ENCODE measurements around the gene UNC119B.

UNC119B gene

DNA sequence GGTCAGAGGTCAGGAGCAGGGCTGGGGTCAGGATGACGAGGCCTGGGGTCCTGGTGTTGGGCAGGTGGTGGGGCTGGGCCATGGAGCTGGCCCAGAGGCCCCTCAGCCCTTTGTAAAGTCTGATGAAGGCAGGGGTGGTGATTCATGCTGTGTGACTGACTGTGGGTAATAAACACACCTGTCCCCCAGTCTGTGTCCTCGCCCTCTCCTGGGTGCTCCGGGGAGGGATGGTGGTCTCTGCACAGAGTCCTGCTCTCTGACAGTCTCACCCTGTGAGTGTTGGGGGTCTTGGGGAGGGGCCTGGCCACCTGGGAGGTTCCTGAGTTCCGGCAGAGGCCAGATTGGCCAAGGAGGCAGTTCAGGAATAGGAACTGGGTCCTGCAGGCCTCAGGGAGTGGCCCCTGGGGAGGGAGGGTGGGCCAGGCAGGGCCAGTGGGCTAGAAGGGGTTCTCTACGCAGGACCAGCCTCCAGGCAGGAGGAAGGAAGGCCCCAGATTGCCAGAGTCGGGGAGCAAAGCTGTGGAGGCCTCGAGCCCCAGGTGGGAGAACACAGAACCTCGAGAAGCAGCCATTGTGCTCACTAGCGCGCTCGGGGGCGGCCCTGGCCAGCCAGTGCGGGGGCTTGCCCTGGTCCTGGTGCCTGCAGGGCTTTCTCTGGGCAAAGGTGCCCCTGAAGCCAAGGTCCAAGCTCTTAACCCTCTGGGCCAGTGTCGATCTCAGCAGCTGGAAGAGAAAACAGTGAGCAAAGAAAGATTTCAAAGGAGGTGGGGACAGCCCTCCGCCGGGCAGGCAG, 29.8 kb downstream of the UNC119B start:
- no peak for DNase-seq (ENCODE audit: low read depth)

- no peak for DNase-seq (ENCODE audit: low read depth)
Measured at GRCh38 chr12:120740871-120741270, 30.6 kb downstream of the UNC119B start.

DNA sequence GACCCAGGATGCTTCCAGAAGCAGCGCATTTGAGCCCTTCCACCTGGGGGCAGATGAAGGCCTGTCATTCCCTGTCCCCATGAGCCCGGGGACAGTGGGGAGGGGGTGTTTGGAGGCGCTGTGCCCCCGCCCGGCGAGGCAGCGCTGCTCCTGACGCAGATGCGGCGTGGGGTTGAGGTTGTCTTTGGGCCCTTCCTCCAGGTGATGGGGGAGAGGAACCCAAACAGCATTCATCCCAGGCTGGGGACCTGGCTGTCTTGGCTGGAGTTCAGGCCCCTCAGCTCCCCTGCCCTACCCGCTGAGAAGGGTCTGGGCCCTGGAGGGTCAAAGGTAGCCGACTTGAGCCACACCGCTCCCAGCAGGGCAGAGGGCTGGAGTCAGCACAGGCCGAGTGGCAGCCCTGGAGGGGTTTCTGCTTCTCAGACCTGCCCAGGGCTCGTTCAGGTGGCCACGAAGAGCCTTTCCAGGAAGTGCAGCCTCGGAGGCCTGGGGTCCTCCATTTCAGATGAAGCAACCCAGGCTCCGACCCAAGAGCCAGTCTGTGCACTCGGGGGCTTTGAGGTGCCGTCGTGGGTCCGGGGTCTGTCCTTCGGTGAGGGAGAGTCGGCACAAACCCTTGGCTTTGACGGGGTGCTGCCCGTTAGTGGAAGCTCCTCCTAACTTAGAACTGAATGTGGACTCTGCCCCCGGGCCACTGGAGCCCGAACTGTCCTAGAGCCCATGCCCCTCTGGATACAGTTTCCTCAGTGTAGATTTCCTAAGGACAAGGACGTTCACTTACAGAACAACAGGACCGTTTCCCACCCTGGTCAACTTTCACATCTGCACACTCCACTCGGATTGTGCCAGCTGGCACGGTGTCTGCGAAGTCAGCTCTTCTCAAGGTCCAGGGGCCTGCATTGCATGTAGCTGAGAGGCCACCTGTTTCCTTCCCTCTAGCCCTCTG, 31.5 kb downstream of the UNC119B start:
- DNase-seq (ENCODE audit: low read depth) = no peak

DNA sequence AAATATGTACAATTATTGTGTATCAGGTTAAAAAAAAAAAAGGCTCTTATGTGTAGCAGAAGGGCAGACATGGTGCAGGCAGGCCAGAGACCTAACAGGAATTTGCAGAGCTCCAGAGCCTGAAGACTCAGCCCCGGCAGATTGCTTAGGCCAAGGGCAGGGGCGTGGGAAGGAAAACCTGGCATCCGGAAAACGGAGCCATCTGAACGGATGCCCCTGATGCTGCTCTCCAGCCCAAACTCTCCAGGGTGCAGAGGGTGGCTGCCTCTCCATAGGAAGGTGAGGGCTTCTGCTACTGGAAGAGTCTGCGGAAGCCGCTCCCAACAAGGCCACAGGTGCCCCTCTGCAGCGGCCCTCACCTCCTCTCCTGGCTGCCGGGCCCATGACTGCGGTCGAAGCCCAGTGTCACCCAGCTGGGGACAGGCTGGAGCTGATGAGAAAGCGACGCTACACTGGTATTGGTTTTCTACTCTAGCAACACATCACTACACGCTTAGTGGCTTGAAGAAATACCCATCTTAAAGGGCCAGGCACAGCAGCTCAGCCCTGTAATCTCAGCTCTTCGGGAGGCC, 34.8 kb downstream of the UNC119B start:
- DNase-seq (ENCODE audit: low read depth) = no peak

DNA sequence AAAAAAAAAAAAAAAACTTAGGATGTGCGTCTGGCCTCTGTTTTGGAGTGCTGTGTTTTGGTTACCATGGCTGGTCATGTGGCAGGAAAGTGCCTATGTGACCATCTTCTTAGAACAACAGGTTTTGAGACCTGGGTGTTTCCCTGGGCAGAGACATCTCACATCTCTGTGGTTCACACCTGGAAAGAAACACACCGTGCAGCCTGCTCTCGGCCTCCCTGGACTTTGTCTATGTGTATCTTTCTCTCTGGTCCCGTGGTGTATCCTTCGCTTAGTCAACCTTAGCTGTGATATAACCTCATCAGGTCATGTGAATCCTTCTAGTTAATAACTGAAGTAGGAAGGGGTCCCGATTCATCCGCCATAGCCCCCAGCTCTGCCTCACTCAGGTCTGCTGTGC, 38.0 kb downstream of the UNC119B start:
- DNase-seq (ENCODE audit: low read depth) = no peak

DNA sequence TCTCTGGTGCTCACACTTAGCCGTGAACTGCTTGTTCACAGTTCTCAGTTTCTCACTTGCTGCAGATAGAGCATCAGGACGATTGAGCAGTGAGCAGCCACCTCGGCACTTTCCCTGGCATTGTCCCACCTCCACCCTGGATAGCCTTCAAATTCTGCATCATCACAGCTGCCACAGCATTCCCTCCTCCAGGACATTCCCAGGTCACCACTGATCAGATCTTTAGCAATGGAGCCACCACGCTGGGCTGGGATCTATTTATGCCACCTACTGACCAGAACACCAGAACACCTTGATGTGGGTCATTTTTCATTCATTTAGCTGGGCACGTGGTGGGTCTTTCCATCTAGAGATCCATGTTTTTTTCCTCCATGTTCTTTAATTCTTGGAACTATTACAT, 39.0 kb downstream of the UNC119B start:
- no peak for DNase-seq (ENCODE audit: low read depth)

DNA sequence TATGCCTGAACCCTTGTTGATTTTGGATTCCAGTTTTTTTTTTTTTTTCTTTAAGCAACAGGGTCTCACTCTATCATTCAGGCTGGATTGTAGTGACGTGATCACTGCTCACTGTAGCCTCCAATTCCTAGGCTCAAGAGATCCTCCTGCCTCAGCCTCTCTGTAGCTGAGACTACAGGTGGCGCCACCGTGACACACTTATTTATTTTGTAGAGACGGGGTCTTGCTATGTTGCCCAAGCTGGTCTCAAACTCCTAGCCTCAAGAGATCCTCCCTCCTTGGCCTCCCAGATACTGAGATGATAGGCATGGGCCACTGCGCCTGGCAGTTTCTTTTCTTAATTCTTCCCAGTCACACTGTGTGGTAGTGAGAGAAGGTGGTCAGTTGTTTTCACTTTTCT, 40.5 kb downstream of the UNC119B start:
- no peak for DNase-seq (ENCODE audit: low read depth)

GRCh38 chr12:120751389-120751788, 41.1 kb downstream of the UNC119B start:
- DNase-seq (ENCODE audit: low read depth) = no peak

DNA sequence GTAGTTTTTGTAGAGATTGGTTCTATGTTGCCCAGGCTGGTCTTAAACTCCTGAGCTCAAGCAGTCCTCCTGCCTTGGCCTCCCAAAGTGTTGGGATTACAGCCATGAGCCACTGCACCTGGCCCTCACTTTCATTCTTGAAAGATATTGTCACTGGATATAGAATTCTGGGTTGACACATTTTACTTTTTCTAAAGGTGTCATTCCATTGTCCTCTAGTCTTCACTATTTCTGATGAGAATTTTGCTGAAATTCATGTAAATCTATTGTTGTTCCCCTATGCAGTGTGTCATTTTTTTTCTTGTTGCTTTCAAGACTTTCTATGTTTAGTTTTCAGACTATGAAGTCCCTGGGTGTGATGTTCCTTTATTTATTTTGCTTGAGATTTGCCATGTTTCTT, 44.5 kb downstream of the UNC119B start:
- DNase-seq (ENCODE audit: low read depth) = no peak

GRCh38 chr12:120755269-120755668, 45.0 kb downstream of the UNC119B start:
- DNase-seq (ENCODE audit: low read depth) = no peak

GRCh38 chr12:120757226-120757742, 47.0 kb downstream of the UNC119B start:
- DNase-seq (ENCODE audit: low read depth) = no peak

- no peak for DNase-seq (ENCODE audit: low read depth)
Measured at GRCh38 chr12:120757949-120758348, 47.7 kb downstream of the UNC119B start.

DNA sequence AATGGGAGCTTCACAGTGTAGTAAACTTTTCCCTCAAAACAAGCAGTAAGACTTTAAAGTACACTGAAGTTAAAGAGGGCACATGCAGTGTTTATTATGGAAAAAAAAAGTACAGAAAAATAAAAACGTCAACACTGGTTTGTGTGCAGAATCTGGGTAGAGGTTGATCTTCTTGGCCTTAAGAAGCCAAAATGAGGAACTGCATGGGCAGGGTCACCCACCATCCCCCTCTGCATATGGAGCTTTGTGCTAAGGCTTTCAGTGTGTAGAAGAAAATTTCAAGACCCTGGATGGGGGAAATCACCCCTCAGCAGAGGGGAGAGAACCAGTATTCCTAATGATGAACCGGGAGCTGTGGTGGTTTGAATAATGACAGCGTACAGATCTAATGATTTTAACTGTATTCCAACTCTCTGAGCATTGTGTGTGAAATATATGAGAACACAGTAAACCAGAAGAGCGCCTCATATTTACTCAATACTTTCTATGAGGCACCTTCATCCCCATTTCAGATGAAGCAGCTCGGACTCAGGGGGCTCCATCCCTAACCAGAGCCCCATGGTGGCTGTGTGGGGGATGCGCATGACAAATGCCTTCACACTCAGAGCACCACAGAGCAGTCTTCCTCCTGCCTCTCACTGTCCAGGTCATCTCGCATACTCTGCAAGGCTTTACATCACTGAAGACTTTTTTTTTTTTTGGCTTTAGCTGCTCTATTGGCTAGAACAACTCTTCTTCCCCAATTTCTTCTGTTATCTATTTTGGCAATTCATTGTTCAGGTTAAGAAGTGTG, 48.7 kb downstream of the UNC119B start:
- DNase-seq (ENCODE audit: low read depth) = no peak

- no peak for DNase-seq (ENCODE audit: low read depth)
Measured at GRCh38 chr12:120759591-120760348, 49.5 kb downstream of the UNC119B start.

DNA sequence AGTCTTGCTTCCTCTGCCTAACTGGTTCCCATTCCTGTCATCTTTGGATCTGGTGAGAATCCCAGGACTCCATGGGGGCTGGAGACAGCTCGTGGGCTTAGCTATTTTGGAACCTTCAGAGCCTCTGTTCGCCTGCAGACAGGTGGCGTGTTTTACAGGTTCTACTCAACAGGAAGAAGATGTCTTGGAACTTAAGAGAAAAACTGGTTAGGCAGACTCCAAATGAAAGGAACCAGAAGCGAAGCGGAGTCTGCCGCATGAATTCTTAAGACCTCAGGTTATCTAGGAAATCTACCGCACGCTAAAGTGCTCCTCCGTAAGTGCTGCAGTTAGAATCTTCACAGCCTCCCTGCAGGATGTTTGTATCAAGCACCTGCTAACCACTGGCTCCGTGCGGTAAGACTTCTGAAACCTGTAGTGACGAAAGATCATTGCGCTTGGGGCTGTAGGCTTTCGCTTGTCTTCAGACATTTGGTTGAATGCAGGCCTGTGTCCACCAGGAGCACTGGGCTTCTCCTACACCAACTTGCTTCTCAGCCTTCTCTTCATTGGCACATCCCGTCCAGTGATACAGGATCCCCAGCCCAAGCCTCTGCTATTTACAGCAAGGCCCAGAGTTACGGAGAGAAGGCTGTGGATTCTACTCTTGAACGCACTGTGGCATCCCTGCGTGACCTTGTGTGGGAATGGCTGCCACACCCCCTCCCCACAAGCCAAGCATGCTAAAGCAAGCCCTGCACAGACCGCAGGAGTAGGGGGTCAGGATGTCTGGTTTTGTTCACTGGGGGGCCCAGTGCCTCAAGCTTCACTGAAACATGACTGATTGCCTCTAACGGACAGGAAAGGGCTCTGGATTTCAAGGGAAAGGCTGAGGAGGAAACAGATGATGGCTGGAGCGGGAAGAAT, 50.3 kb downstream of the UNC119B start:
- DNase-seq (ENCODE audit: low read depth) = no peak

- no peak for DNase-seq (ENCODE audit: low read depth)
Measured at GRCh38 chr12:120761519-120761934, 51.3 kb downstream of the UNC119B start.

- DNase-seq (ENCODE audit: low read depth) = no peak
Measured at GRCh38 chr12:120762086-120762485, 51.8 kb downstream of the UNC119B start.

GRCh38 chr12:120763250-120763649, 53.0 kb downstream of the UNC119B start:
- DNase-seq (ENCODE audit: low read depth) = no peak

- DNase-seq (ENCODE audit: low read depth) = no peak
Measured at GRCh38 chr12:120764816-120765215, 54.6 kb downstream of the UNC119B start.

- DNase-seq (ENCODE audit: low read depth) = no peak
Measured at GRCh38 chr12:120766566-120766965, 56.3 kb downstream of the UNC119B start.

All from T-helper 22 cell (primary cell).